Fibroblast of pulmonary artery (primary cell): Measurements from ENCODE around the gene CNTNAP2.
"Not testable (repeated sequence)": the region's sequence is repeated elsewhere in the genome, so short reads cannot be mapped to it uniquely, and the experiment has no call there.

Experiments used
- DNase-seq: peaks from one replicate; pipeline ENCODE4 v3.0.0-alpha.2; 2010; ENCODE audit warnings: low read depth
- H3K4me3 ChIP-seq: replicated peaks from 2 replicates; pipeline ENCODE4 v1.5.1; 2011; ENCODE audit warnings: low read depth, mild to moderate bottlenecking, control low read depth, low read length, moderate library complexity
- TF ChIP-seq, protein P1 (sequence below): IDR thresholded peaks from 2 replicates; pipeline ENCODE4 v1.5.1; 2011; ENCODE audit warnings: mild to moderate bottlenecking, control low read depth, low read length, inconsistent platforms; ENCODE audit errors: missing control alignments

CNTNAP2 gene

DNA sequence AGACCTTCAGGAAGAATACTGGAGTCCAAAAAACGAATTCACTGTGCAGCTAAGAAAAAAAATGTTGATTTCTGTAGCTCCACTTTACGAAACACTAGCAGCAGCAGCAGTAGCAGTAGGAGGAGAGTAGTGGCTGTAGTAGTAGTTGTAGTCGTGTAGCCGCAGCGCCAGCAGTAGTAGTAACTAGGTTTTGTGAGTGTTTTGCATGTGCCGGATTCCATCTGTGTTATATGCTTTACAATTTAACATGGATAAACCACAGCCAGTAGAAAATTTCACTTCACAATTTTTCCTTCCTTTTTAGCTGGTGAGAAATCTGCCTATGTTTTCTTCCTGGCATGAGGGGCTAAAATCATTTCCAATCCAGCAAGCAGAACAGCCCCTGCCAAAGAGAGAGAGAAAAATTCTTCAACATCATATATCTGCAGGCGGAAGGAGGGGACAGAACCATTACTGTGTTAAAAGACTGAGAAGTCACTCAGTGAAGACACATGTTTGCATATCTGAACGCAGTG lies 2325.6 kb downstream of the CNTNAP2 start:
- H3K4me3 ChIP-seq, result no peak overlapping the region
- no peak for DNase-seq
- TF ChIP-seq, protein P1, sequence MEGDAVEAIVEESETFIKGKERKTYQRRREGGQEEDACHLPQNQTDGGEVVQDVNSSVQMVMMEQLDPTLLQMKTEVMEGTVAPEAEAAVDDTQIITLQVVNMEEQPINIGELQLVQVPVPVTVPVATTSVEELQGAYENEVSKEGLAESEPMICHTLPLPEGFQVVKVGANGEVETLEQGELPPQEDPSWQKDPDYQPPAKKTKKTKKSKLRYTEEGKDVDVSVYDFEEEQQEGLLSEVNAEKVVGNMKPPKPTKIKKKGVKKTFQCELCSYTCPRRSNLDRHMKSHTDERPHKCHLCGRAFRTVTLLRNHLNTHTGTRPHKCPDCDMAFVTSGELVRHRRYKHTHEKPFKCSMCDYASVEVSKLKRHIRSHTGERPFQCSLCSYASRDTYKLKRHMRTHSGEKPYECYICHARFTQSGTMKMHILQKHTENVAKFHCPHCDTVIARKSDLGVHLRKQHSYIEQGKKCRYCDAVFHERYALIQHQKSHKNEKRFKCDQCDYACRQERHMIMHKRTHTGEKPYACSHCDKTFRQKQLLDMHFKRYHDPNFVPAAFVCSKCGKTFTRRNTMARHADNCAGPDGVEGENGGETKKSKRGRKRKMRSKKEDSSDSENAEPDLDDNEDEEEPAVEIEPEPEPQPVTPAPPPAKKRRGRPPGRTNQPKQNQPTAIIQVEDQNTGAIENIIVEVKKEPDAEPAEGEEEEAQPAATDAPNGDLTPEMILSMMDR, result no peak

GRCh38 chr7:148442933-148443332 lies 2326.3 kb downstream of the CNTNAP2 start:
- TF ChIP-seq, protein P1, result no peak
- no peak overlapping the region for H3K4me3 ChIP-seq
- DNase-seq, result no peak

GRCh38 chr7:148445260-148446044 lies 2328.9 kb downstream of the CNTNAP2 start:
- TF ChIP-seq, protein P1, result no peak
- DNase-seq, result no peak
- no peak overlapping the region for H3K4me3 ChIP-seq

DNA sequence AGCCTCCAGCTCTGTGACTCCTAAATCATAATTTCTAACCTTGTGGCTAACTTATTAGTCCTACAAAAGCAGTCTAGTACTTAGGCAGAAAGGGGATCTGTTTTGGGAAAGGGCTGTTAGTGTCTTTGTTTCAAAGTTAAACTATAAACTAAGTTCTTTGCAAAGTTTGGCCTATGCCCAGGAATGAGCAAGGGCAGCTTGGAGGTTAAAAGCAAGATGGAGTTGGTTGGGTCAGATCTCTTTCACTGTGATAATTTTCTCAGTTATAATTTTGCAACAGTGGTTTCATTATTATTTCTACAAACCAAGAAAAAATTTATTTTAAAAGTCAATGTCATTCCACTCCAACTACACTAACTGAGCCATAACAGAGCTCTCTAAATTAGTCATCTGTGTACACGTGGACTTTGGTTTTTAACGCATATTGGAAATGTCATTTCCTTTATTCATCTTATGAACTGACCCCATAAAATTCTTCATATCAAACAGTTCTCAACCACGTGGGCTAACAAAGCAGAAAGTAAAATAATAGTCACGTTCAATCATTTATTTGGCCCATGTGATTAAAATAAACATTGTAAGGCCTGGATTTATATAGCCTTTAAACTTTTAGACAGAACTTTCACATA lies 2330.7 kb downstream of the CNTNAP2 start:
- H3K4me3 ChIP-seq, result no peak overlapping the region
- no peak for DNase-seq
- TF ChIP-seq, protein P1, result no peak

- H3K4me3 ChIP-seq, DNase-seq: not testable (repeated sequence)
Observed at GRCh38 chr7:148451526-148451925, 2334.9 kb downstream of the CNTNAP2 start.

DNA sequence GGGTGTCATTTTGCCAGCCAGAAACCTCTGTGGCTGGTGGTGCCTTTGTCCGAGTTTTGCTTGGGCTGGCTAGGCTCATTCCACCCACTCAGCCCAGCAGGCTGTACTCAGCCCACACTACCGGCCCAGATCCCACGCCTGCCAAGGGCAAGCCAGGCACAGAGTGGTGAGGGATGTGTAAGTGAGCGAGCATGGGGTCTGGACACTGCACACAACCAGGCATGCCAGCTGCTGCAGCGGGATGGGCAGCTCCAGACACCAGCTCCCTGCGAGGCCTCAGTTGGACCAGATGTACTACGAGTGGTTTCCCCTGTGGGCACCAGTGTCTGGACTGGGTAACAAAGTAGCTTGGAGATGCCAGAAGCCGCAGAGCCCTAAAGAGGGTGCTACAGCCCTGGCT lies 2339.8 kb downstream of the CNTNAP2 start:
- DNase-seq, result no peak

DNA sequence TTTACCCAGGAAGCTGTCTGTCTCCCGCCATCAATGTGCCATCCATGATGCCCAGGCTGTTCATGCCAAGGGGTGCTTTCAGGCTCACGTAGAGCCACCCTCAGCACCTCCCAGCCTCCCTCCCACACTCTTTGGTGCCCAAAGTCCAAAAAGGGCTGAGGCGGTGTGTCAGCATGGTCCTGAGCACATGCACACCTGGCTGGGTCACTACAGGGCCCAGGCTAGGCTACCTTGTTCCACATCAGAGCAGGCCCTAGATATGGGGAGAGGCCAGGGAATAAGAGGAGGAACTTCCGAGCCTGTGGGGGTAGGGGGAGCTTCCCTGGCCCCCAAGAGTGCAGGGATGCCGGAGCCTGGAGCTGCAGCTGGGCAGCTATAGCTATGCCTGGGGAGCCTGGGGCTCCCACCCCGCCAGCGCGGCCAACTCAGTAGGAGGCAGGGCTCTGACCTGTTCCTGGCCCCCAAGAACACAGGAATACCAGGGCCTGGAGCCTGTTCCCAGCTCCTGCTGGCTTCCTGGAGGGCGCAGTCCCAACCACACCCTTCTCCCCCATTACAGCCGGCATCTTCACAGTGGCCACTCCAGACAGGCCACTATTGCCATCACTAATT lies 2340.8 kb downstream of the CNTNAP2 start:
- H3K4me3 ChIP-seq, result no peak overlapping the region
- TF ChIP-seq, protein P1, result no peak
- no peak for DNase-seq

More for the DNA sequence above, 2339.8 kb downstream of the CNTNAP2 start:
- TF ChIP-seq, protein P1, result no peak
- H3K4me3 ChIP-seq, result no peak overlapping the region
